K562 (cell line): ENCODE data around the gene BHLHE40. TPM values are rescaled to one million over a fixed set of nuclear protein-coding genes. Genes with fewer than 3 reads are reported as not detected.

Source experiments
- CBX3 ChIP-seq, 2 experiments: IDR thresholded peaks; 1 replicate in 1 of 2; 2 replicates in 1 of 2; pipeline ENCODE4 v1.6.1; 2012; ENCODE audit warnings: inconsistent platforms in 2 of 2, low read length in 2 of 2, borderline replicate concordance in 1 of 2, control low read depth in 1 of 2
- CREB5 ChIP-seq: fragments of 250-450 bp; sonication (Bioruptor Pico); IDR thresholded peaks from 2 replicates; pipeline ENCODE4 v1.5.0; 2020; ENCODE audit warnings: mild to moderate bottlenecking
- CREM ChIP-seq: IDR thresholded peaks from 2 replicates; pipeline ENCODE4 v1.6.1; 2014; ENCODE audit warnings: antibody characterized with exemption, low read depth
- CSDE1 ChIP-seq, 2 experiments: fragments of 450-650 bp; IDR thresholded peaks; 2 replicates each; pipeline ENCODE4 v1.6.1; 2016; ENCODE audit warnings: mild to moderate bottlenecking in 1 of 2
- GATAD2A ChIP-seq: fragments of 450-650 bp; IDR thresholded peaks from 2 replicates; pipeline ENCODE4 v1.6.1; 2017
- KHSRP ChIP-seq: fragments of 450-650 bp; IDR thresholded peaks from 2 replicates; pipeline ENCODE4 v1.6.1; 2017
- NELFE ChIP-seq: IDR thresholded peaks from 2 replicates; pipeline ENCODE4 v1.6.1; 2011; ENCODE audit warnings: mild to moderate bottlenecking; ENCODE audit not compliant: insufficient read depth, insufficient read length
- TCFL5 ChIP-seq: fragments of 250-450 bp; sonication (Bioruptor Pico); conservative IDR thresholded peaks from 2 replicates; pipeline ENCODE4 v1.6.1; 2021; ENCODE audit warnings: mild to moderate bottlenecking, moderate library complexity, matching md5 sums
- ZBTB9 ChIP-seq: fragments of 450-650 bp; formaldehyde crosslinking; IDR thresholded peaks from 2 replicates; pipeline ENCODE4 v1.4.0; 2020; ENCODE audit warnings: mild to moderate bottlenecking, moderate library complexity
- ZC3H11A ChIP-seq: IDR thresholded peaks from 2 replicates; pipeline ENCODE4 v1.6.1; 2012; ENCODE audit warnings: low read depth, low read length, improper control_type of control experiment
- ZNF184 ChIP-seq: sonication (generic); formaldehyde crosslinking; IDR thresholded peaks from 2 replicates; pipeline ENCODE4 v1.5.0; 2020; ENCODE audit warnings: missing genetic modification reagents
- ZNF318 ChIP-seq, 2 experiments: fragments of 450-650 bp; IDR thresholded peaks; 2 replicates each; pipeline ENCODE4 v1.6.1; 2016; ENCODE audit warnings: mild to moderate bottlenecking in 2 of 2, borderline replicate concordance in 1 of 2, low read depth in 1 of 2, moderate library complexity in 1 of 2
- ZNF609 ChIP-seq: sonication (generic); formaldehyde crosslinking; IDR thresholded peaks from 2 replicates; pipeline ENCODE4 v1.8.1; 2023; ENCODE audit warnings: missing genetic modification reagents, mild to moderate bottlenecking, borderline replicate concordance
- polyA plus RNA-seq, 8 experiments: library from polyadenylated mRNA; depleted of rRNA in 4 of 8; stranded (reverse) in 5 of 8; unstranded in 3 of 8; fragments of >200 nt; fragmentation: Nextera tagmentation in 2 of 8; fragmentation: Illumina TruSeq in 1 of 8; extraction: Ambion mirVana in 2 of 8; extraction: Trizol in 1 of 8; gene quantifications; 2 replicates each; pipeline versions ENCODE4 v1.2.1 to v1.2.3, GENCODE V29; 2011 to 2014; ENCODE audit warnings: inconsistent platforms in 1 of 8, missing spikeins in 1 of 8
- total RNA-seq, 7 experiments: library from RNA; depleted of rRNA in 6 of 7; stranded (reverse); fragments of >200 nt in 6 of 7; fragmentation: Illumina TruSeq in 2 of 7; extraction: Trizol in 2 of 7; gene quantifications; 2 replicates each; pipeline versions ENCODE4 v1.2.1 to v1.2.3, GENCODE V29; 2011 to 2021; ENCODE audit warnings: low replicate concordance in 1 of 7

BHLHE40 gene
- total and polyA plus RNA-seq, 9 of the 15 experiments (the other 6 are each of a cell fraction or from before 2014, with no cell fraction given) = 12.0 to 83.9 (median 31.4) TPM

- TF ChIP-seq ZNF184 = no peak
- TF ChIP-seq ZNF318 (IDR thresholded peaks at IDR 0.05; ENCODE audit: borderline replicate concordance in 1 of 2, low read depth in 1 of 2) = no peak
- peak; percentile 87; the same call in 1 of the 2 replicates for TF ChIP-seq ZC3H11A
- no peak for TF ChIP-seq NELFE
- peak; percentile 68 for TF ChIP-seq TCFL5
- peak; percentile 57; the same call in 1 of the 2 replicates for TF ChIP-seq CREM
- TF ChIP-seq KHSRP = no peak
- TF ChIP-seq CSDE1 (IDR thresholded peaks at IDR 0.05) = no peak
- peak in 1 of 2 experiments; percentile 91; a peak in 2 of 3 replicates for TF ChIP-seq CBX3 (IDR thresholded peaks at IDR 0.05; ENCODE audit: borderline replicate concordance in 1 of 2, low read length in 2 of 2)
- TF ChIP-seq ZNF609 = 0 out of 2 replicates have a peak, but pooled peaks have one; percentile 50
- peak; percentile 93; the same call in 1 of the 2 replicates for TF ChIP-seq ZBTB9 (CRISPR knock-in tag)
- no peak for TF ChIP-seq CREB5
- TF ChIP-seq GATAD2A = no peak
These were observed 3.1 kb upstream of the BHLHE40 start (continued) for GRCh38 chr3:4976109-4976508.
